ENCODE data around the gene GSX2.

GRCh38 chr4:54120518-54120917 is 20.6 kb downstream of the GSX2 start:
- no peak for TF ChIP-seq POLR2A (IDR thresholded peaks at IDR 0.05; ENCODE audit: low read length)
- no peak for TF ChIP-seq GATA1 (IDR thresholded peaks at IDR 0.05; ENCODE audit: low read depth, low read length)

Data from erythroblast (primary cell).